NB4 (cell line): Measurements from ENCODE around the gene GALNT10.

Experiments used
- POLR2A ChIP-seq: IDR thresholded peaks from 2 replicates; pipeline ENCODE4 v1.6.1; 2011; ENCODE audit warnings: mild to moderate bottlenecking; ENCODE audit not compliant: insufficient read length; ENCODE audit errors: extremely low read depth
- TF ChIP-seq, protein P1 (sequence below): IDR thresholded peaks from one replicate; pipeline ENCODE4 v1.5.1; 2012; ENCODE audit warnings: low read depth, low read length

DNA sequence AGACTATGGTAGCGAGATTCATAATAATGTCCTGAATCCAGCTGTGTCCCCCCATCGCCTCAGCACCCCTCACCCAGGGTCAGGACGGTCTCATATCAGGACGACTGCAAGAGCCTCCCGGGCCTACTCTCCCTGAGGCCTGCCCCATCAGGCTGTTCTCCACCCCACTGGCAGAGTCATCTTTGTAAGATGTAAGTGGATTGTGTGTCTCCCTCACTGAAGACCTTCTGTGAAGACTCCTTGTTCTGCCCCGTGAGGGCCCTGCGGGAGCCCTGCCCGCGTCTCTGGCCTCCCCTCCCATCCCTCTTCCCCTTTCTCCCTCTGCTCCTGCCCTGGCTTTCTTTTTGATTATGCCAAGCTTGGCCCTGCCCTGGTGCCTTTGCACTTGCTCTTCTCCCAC is 211.4 kb downstream of the GALNT10 start:
- TF ChIP-seq, protein P1, sequence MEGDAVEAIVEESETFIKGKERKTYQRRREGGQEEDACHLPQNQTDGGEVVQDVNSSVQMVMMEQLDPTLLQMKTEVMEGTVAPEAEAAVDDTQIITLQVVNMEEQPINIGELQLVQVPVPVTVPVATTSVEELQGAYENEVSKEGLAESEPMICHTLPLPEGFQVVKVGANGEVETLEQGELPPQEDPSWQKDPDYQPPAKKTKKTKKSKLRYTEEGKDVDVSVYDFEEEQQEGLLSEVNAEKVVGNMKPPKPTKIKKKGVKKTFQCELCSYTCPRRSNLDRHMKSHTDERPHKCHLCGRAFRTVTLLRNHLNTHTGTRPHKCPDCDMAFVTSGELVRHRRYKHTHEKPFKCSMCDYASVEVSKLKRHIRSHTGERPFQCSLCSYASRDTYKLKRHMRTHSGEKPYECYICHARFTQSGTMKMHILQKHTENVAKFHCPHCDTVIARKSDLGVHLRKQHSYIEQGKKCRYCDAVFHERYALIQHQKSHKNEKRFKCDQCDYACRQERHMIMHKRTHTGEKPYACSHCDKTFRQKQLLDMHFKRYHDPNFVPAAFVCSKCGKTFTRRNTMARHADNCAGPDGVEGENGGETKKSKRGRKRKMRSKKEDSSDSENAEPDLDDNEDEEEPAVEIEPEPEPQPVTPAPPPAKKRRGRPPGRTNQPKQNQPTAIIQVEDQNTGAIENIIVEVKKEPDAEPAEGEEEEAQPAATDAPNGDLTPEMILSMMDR, result no peak
- TF ChIP-seq POLR2A, result no peak
